ENCODE measurements around the gene XRCC1.

Gene XRCC1

GRCh38 chr19:43495082-43495481 lies 80.2 kb downstream of the XRCC1 start:
- no peak for DNase-seq (ENCODE audit: insufficient read length, low spot score)
- TF ChIP-seq CTCF (IDR thresholded peaks at IDR 0.05; ENCODE audit: insufficient read depth, missing control alignments), result no peak
- FAIRE-seq, result no peak

Measured in D721Med (cell line).